C4-2B (cell line): ENCODE results near the gene MYBPHL.

ENCODE experiments used
- ZFX ChIP-seq: fragments of 450-650 bp; IDR thresholded peaks from 2 replicates; pipeline ENCODE4 v1.6.1; 2017
- TF ChIP-seq, protein P1 (sequence below): fragments of 450-650 bp; conservative IDR thresholded peaks from 2 replicates; pipeline ENCODE4 v1.5.1; 2017; ENCODE audit warnings: mild to moderate bottlenecking

- TF ChIP-seq, protein P1, sequence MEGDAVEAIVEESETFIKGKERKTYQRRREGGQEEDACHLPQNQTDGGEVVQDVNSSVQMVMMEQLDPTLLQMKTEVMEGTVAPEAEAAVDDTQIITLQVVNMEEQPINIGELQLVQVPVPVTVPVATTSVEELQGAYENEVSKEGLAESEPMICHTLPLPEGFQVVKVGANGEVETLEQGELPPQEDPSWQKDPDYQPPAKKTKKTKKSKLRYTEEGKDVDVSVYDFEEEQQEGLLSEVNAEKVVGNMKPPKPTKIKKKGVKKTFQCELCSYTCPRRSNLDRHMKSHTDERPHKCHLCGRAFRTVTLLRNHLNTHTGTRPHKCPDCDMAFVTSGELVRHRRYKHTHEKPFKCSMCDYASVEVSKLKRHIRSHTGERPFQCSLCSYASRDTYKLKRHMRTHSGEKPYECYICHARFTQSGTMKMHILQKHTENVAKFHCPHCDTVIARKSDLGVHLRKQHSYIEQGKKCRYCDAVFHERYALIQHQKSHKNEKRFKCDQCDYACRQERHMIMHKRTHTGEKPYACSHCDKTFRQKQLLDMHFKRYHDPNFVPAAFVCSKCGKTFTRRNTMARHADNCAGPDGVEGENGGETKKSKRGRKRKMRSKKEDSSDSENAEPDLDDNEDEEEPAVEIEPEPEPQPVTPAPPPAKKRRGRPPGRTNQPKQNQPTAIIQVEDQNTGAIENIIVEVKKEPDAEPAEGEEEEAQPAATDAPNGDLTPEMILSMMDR: no peak
- TF ChIP-seq ZFX: no peak
Measured at GRCh38 chr1:109316506-109316905, 9.7 kb upstream of the MYBPHL start.
